Fibroblast of the conjunctiva (primary cell): ENCODE data around the gene LNX1.
A peak's percentile ranks its signal among the peaks of the same experiment; 100 is the strongest.

Experiments
- DNase-seq: peaks from one replicate; pipeline ENCODE4 v3.0.0-alpha.2; 2010; ENCODE audit warnings: low read depth

The LNX1 gene

GRCh38 chr4:53571936-53572599 lies 19.2 kb downstream of the LNX1 start:
- DNase-seq: no peak

- no peak for DNase-seq
Observed at GRCh38 chr4:53563824-53564223, 27.5 kb downstream of the LNX1 start.

- DNase-seq: no peak
Observed at GRCh38 chr4:53562409-53562808, 28.9 kb downstream of the LNX1 start.

GRCh38 chr4:53559021-53559620 lies 32.2 kb downstream of the LNX1 start:
- DNase-seq: no peak

GRCh38 chr4:53558065-53558801 lies 33.1 kb downstream of the LNX1 start:
- no peak for DNase-seq

GRCh38 chr4:53557669-53558064 lies 33.6 kb downstream of the LNX1 start:
- DNase-seq: no peak

- DNase-seq: no peak
Observed at GRCh38 chr4:53556651-53557050, 34.6 kb downstream of the LNX1 start.

GRCh38 chr4:53553486-53554210 lies 37.6 kb downstream of the LNX1 start:
- DNase-seq: no peak

GRCh38 chr4:53552711-53553110 lies 38.6 kb downstream of the LNX1 start:
- no peak for DNase-seq

- DNase-seq: no peak
Observed at GRCh38 chr4:53551958-53552357, 39.3 kb downstream of the LNX1 start.

GRCh38 chr4:53551281-53551864 lies 39.9 kb downstream of the LNX1 start:
- no peak for DNase-seq

GRCh38 chr4:53548662-53549061 lies 42.6 kb downstream of the LNX1 start:
- DNase-seq: no peak

GRCh38 chr4:53547983-53548382 lies 43.3 kb downstream of the LNX1 start:
- DNase-seq: no peak

- no peak for DNase-seq
Observed at GRCh38 chr4:53545942-53546581, 45.2 kb downstream of the LNX1 start.

- no peak for DNase-seq
Observed at GRCh38 chr4:53545273-53545672, 46.0 kb downstream of the LNX1 start.

GRCh38 chr4:53543561-53543960 lies 47.7 kb downstream of the LNX1 start:
- no peak for DNase-seq

GRCh38 chr4:53541577-53542206 lies 49.6 kb downstream of the LNX1 start:
- DNase-seq: peak; percentile 96

GRCh38 chr4:53538756-53539155 lies 52.5 kb downstream of the LNX1 start:
- no peak for DNase-seq

GRCh38 chr4:53537606-53538005 lies 53.7 kb downstream of the LNX1 start:
- DNase-seq: no peak

- no peak for DNase-seq
Observed at GRCh38 chr4:53536328-53536727, 55.0 kb downstream of the LNX1 start.

- DNase-seq: no peak
Observed at GRCh38 chr4:53535567-53535966, 55.7 kb downstream of the LNX1 start.
